H1 (cell line): Measurements from ENCODE around the gene IQSEC3. TPM values are rescaled to one million over a fixed set of nuclear protein-coding genes. Genes with fewer than 3 reads are reported as not detected.

Experiments
- CHD7 ChIP-seq: fragments of 300-600 bp; sonication (generic); IDR thresholded peaks from 2 replicates; pipeline ENCODE4 v1.7.1; 2012; ENCODE audit warnings: low read length, moderate library complexity, mild to moderate bottlenecking, inconsistent platforms; ENCODE audit not compliant: insufficient replicate concordance
- E2F6 ChIP-seq: IDR thresholded peaks from 2 replicates; pipeline ENCODE4 v1.6.1; 2012; ENCODE audit warnings: inconsistent platforms
- EZH2 ChIP-seq: fragments of 200-600 bp; sonication (generic); IDR thresholded peaks from 2 replicates; pipeline ENCODE4 v1.7.1; 2012; ENCODE audit warnings: low read depth, mild to moderate bottlenecking, moderate library complexity, low read length, inconsistent platforms; ENCODE audit not compliant: severe bottlenecking
- FOSL1 ChIP-seq: IDR thresholded peaks from 2 replicates; pipeline ENCODE4 v1.6.1; 2011; ENCODE audit warnings: mild to moderate bottlenecking, low read depth, low read length, moderate library complexity; ENCODE audit not compliant: insufficient read depth
- POU5F1 ChIP-seq: IDR thresholded peaks from 2 replicates; pipeline ENCODE4 v1.6.1; 2011; ENCODE audit warnings: low read depth, mild to moderate bottlenecking, low read length, moderate library complexity
- RBBP5 ChIP-seq: IDR thresholded peaks from 2 replicates; pipeline ENCODE4 v1.7.1; 2012; ENCODE audit warnings: low read depth, mild to moderate bottlenecking, inconsistent platforms, low read length, moderate library complexity, borderline replicate concordance
- SIRT6 ChIP-seq: IDR thresholded peaks from one replicate; pipeline ENCODE4 v1.7.1; 2012; ENCODE audit warnings: low read length, inconsistent platforms
- TEAD4 ChIP-seq: IDR thresholded peaks from 2 replicates; pipeline ENCODE4 v1.6.1; 2012; ENCODE audit warnings: low read depth, low read length, inconsistent platforms, mixed read lengths
- YY1 ChIP-seq: IDR thresholded peaks from 2 replicates; pipeline ENCODE4 v1.6.1; 2011; ENCODE audit warnings: low read depth, mild to moderate bottlenecking, low read length
- polyA plus RNA-seq, 7 experiments: library from polyadenylated mRNA; depleted of rRNA in 3 of 7; stranded (reverse) in 5 of 7; unstranded in 2 of 7; fragments of >200 nt in 5 of 7; fragments of 200-250 nt in 2 of 7; gene quantifications; 1 replicate in 5 of 7; 2 replicates in 1 of 7; 4 replicates in 1 of 7; pipeline versions ENCODE4 v1.2.1 to v1.2.3, GENCODE V29; 2011 to 2013; ENCODE audit warnings: missing spikeins in 2 of 7, mixed read lengths in 2 of 7
- total RNA-seq: library from RNA; stranded (reverse); fragmentation: NEBNext Ultra II Directional; extraction: Animal tissue kit (Norgen Biotek cat#: 25700); gene quantifications from 2 replicates; pipeline ENCODE4 v1.2.1, GENCODE V29; 2021

IQSEC3 gene
- total and polyA plus RNA-seq, 2 of the 8 experiments (the other 6 are each of a cell fraction or from before 2014, with no cell fraction given) = 1.2 to 3.1 TPM

- no peak for TF ChIP-seq CHD7
- no peak for TF ChIP-seq TEAD4
- TF ChIP-seq SIRT6 = no peak
- TF ChIP-seq POU5F1 = no peak
- no peak for TF ChIP-seq E2F6
- TF ChIP-seq FOSL1 = no peak
- TF ChIP-seq YY1 = no peak
- TF ChIP-seq RBBP5 = no peak
- no peak for TF ChIP-seq EZH2
Observed at GRCh38 chr12:176321-177181, 110.0 kb downstream of the IQSEC3 start (continued).
